ENCODE measurements around the gene MYO9A.

DNA sequence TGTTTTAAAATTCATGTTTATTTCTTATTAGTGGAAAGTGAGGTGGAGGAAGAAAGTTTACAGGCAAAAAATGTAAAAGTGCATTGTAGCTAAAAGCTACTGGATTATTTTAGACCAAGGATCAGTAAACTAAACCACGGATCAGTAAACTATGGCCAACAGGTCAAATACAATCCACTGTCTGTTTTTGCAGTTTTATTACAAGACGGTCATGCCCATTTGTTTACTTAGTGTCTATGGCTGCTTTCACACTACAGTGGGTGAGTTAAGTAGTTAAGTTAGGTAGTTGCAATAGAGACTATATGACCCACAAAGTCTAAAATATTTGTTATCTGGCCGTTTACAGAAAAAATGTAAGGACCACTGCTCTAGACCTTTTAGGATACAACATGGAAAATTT lies 225.6 kb downstream of the MYO9A start:
- TF ChIP-seq POLR2A (IDR thresholded peaks at IDR 0.05; ENCODE audit: low read depth, low read length), result no peak
- no peak for TF ChIP-seq TAF1 (IDR thresholded peaks at IDR 0.05; ENCODE audit: borderline replicate concordance, low read depth, low read length)

All from GM12892 (cell line).